GM12892 (cell line): Measurements from ENCODE around the gene RAMAC.

Source experiments
- DNase-seq: peaks from one replicate; pipeline ENCODE4 v3.0.0; 2011; ENCODE audit not compliant: insufficient read length
- FAIRE-seq: peaks from 2 replicates; lab custom pipeline; 2011; peaks lifted over from hg19 to GRCh38; lab: Jason Lieb, UNC
- POLR2A ChIP-seq: IDR thresholded peaks from 2 replicates; pipeline ENCODE4 v1.6.1; 2011; ENCODE audit warnings: low read depth, low read length, control low read depth
- POLR2AphosphoS5 ChIP-seq: IDR thresholded peaks from 2 replicates; pipeline ENCODE4 v1.6.1; 2011; ENCODE audit warnings: low read depth, low read length, control low read depth
- TAF1 ChIP-seq: IDR thresholded peaks from 2 replicates; pipeline ENCODE4 v1.6.1; 2011; ENCODE audit warnings: low read depth, mild to moderate bottlenecking, control low read depth, low read length, borderline replicate concordance

Gene RAMAC

GRCh38 chr15:82951472-82952157 is 34.4 kb upstream of the RAMAC start:
- DNase-seq (no peak), FAIRE-seq (no peak)
- TF ChIP-seq POLR2A (no peak), POLR2AphosphoS5 (no peak), TAF1 (no peak)

DNA sequence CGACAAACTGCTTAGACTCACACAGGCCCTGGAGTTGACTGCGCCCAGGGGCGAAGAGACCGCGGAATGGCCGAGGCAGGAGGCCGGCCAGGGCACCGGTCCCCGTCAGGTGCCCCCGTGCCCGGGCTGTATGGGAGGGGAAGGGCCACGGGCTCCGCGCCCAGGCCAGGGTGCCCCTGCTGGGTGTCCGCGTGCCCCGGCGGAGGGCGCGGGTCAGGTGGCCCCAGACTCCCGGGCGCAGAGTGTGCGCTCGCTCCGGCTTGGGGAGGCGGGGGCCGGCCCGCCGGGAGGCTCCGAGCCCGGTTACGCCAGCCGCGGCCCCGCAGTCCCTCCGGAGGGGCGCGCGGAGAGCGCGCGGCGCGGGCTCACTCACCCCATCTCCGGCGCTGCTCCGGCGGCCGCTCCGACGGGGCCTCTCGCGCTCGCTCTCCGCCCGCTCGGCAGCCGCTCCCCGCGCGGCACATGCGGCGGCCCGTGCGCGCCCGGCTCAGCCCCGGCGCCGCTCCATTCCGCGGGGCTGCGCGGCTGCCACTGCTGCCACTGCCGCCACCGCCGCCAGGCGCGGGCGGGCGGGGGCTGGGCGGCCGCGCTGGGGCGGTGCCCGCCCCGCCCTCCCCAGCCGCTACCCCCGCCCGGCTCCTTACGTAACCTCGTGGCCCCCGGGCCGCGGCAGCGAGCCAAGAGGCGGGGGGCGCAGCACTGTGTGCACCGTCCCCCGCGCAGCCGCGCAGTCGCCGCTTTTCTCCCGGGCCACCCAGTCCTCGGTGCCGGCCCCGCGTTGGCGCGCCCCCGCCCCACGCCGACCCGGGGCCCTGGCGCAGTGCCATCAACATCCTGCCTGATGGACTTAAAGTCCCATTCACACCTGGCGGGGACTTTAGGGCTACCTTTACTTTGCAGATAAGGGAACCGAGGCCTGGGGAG is 33.6 kb upstream of the RAMAC start, which contains the start of gene HOMER2:
Gene HOMER2, minus strand, starts transcription at position 563 of the 924 bp plus-strand sequence. Its CDS starts 185 bp downstream, at position 378.
- no peak for TF ChIP-seq TAF1
- TF ChIP-seq POLR2A = no peak
- TF ChIP-seq POLR2AphosphoS5 = no peak
- FAIRE-seq (no peak), DNase-seq (no peak)

DNA sequence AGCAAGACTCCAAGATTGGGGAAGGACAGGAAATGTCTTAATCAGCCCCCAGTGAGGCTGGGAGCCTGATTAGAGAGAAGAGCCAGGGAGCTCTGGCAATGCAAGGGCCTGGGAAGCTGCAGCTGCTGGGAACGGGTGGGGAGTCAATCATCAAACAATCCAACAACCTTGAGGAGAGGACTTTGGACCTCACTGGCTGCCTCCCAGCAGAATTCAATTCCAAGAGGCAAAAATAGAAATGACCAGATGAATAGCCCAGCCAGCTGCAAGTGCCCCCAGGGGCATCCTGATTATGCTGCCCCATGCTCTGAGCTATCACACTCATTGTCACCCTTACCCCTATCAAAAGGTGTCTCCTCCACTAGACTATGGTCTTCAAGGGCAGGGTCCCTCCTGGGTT is 27.4 kb upstream of the RAMAC start:
- DNase-seq (no peak), FAIRE-seq (no peak)
- TF ChIP-seq TAF1 (no peak), POLR2AphosphoS5 (no peak), POLR2A (no peak)

DNA sequence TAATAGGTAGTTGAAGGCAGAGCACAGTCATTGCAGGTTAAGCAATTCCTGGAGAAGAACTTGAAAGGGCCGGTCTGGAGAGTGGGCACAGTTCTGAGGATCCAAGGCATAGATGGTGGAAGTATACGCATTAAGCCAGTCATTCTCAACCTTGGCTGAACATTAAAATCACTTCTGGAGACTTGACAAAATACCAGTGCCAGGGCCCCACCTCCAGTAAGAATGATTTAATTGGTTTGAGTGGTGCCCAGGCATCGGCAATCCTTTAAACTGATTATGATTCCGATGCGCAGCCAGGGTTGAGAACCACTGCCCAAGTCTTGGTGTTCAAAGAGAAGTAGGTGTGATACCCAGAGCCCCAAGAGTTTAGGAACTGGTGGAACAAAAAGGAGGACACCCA is 26.6 kb upstream of the RAMAC start:
- no peak for FAIRE-seq
- TF ChIP-seq TAF1 (no peak), POLR2AphosphoS5 (no peak), POLR2A (no peak)

GRCh38 chr15:82960766-82961165 is 25.2 kb upstream of the RAMAC start:
- FAIRE-seq = no peak
- TF ChIP-seq TAF1 = no peak
- no peak for TF ChIP-seq POLR2AphosphoS5
- no peak for TF ChIP-seq POLR2A
- DNase-seq = no peak

More for the DNA sequence above, 26.6 kb upstream of the RAMAC start:
- no peak for DNase-seq

DNA sequence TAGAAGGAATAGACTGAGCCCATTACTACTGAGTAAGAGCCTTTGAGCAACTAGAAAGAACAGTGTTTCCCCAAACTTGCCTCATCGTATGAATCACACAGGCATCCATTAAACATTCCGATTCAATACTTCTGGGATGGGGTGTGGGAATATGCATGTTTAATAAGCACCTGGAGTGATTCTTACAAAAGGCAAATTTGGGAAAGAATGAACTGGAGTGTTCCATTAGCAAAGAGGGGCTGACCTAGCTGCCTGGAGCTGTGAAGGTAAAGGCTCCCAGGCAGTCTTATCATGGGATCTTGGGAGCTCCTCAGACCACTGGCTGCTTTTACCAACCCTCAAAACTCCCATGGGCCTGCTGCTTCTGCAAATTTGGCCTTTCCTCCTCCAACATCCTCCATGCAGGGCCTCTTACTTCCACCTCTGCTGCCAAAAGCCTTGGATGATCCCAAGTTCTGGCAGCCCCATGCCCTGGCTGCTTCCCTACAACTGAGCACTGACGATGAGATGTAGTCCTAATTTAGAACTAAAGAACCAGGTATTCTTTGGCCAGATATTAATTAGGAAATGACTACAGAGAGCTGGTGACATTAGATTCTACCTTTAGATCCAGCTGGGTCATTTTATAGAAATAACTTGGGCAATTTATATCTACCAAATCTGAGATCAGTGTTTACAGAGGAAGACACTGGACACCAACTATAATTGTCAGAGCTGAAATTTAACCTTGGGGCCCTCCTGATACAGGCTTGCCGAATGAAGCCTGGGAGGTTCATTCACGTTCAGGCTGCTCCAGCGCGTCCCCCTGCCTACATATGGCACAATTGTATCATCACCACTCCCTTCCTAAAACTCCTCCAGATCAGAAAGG is 22.3 kb upstream of the RAMAC start:
- DNase-seq = no peak
- FAIRE-seq = no peak
- TF ChIP-seq POLR2AphosphoS5 (no peak), TAF1 (no peak), POLR2A (no peak)

- TF ChIP-seq POLR2A (no peak), POLR2AphosphoS5 (no peak), TAF1 (no peak)
- FAIRE-seq = no peak
- DNase-seq = no peak
Observed at GRCh38 chr15:82964890-82965289, 21.1 kb upstream of the RAMAC start.

DNA sequence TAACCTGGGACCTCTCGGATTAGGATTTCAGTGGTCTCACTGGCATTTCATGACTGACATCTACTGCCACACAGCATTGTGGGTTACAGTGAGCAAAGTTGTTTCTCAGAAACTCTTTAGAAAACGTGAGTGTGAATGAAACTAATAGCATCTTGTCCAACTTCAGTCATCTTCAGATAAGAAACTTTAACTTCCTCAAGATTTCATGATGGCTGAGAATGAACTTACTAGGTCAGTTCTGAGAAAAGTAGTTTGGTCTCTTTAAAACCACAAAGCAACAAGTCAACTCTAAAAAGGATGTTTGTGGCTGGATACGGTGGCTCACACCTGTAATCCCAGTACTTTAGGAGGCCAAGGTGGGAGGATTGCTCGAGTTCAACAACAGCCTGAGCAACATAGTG is 19.3 kb upstream of the RAMAC start:
- TF ChIP-seq POLR2AphosphoS5 = no peak
- no peak for TF ChIP-seq POLR2A
- TF ChIP-seq TAF1 = no peak
- FAIRE-seq = no peak
- DNase-seq = no peak

GRCh38 chr15:82968066-82968465 is 17.9 kb upstream of the RAMAC start:
- DNase-seq (no peak), FAIRE-seq (no peak)
- TF ChIP-seq POLR2AphosphoS5 = no peak
- TF ChIP-seq POLR2A = no peak
- TF ChIP-seq TAF1 = no peak

- DNase-seq (no peak), FAIRE-seq (no peak)
- TF ChIP-seq TAF1 = no peak
- TF ChIP-seq POLR2AphosphoS5 = no peak
- no peak for TF ChIP-seq POLR2A
Observed at GRCh38 chr15:82969353-82969752, 16.7 kb upstream of the RAMAC start.

- TF ChIP-seq POLR2A (no peak), TAF1 (no peak), POLR2AphosphoS5 (no peak)
- DNase-seq (no peak), FAIRE-seq (no peak)
Observed at GRCh38 chr15:82970078-82970686, 15.8 kb upstream of the RAMAC start.

DNA sequence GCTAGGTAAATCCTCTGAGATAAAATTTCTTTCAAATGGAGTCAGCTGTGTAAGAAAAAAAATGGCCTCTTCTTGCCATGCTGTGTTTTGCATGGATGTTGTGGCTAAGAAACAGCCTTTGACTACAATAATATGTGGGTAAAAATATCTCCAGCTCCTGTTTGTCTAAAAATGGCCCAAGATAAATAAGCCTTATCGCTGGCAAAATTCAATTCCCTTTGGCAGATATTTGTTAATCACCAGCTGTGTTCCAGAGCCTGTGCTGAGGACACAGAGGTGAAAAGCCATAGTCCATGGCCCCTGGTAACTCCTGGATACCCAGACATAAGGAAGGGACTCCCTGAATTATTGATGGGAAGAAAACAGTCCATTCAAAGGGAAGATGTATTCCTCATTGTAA is 15.3 kb upstream of the RAMAC start:
- no peak for TF ChIP-seq POLR2AphosphoS5
- TF ChIP-seq TAF1 = no peak
- TF ChIP-seq POLR2A = no peak
- DNase-seq (no peak), FAIRE-seq (no peak)
